ENCODE results near the gene ACR.
A peak's percentile ranks its signal among the peaks of the same experiment; 100 is the strongest.
"Not testable (repeated sequence)": the region's sequence is repeated elsewhere in the genome, so short reads cannot be mapped to it uniquely, and the experiment has no call there.

The ACR gene

GRCh38 chr22:50738649-50739227, 734 bp downstream of the ACR start:
- no peaks in the 10 kb centered on the region for H3K9me3 ChIP-seq (ENCODE audit: control insufficient read depth, insufficient read depth, low read length)
- peaks cover 62% of the 10 kb centered on the region for H3K27me3 ChIP-seq (ENCODE audit: control insufficient read depth, insufficient read depth, low read length)
- no peak overlapping the region for H3K9ac ChIP-seq (ENCODE audit: low read depth, low read length)
- no peak overlapping the region for H3K4me3 ChIP-seq (ENCODE audit: low read depth, low read length)
- no peak overlapping the region for H3K27ac ChIP-seq (ENCODE audit: low read depth, low read length)
- H3K36me3 ChIP-seq (ENCODE audit: control insufficient read depth, insufficient read depth, low read length), result no peaks in the 10 kb centered on the region
- H3K4me1 ChIP-seq (ENCODE audit: control insufficient read depth, insufficient read depth, low read length), result no peaks in the 10 kb centered on the region

GRCh38 chr22:50739279-50739691, 1.3 kb downstream of the ACR start:
- Histone ChIP-seq H3K9ac (ENCODE audit: low read depth, low read length) (no peak overlapping the region), H3K27me3 (ENCODE audit: control insufficient read depth, insufficient read depth, low read length) (peaks cover 57% of the 10 kb centered on the region), H3K27ac (ENCODE audit: low read depth, low read length) (no peak overlapping the region), H3K4me1 (ENCODE audit: control insufficient read depth, insufficient read depth, low read length) (no peaks in the 10 kb centered on the region), H3K9me3 (ENCODE audit: control insufficient read depth, insufficient read depth, low read length) (no peaks in the 10 kb centered on the region), H3K36me3 (ENCODE audit: control insufficient read depth, insufficient read depth, low read length) (no peaks in the 10 kb centered on the region), H3K4me3 (ENCODE audit: low read depth, low read length) (no peak overlapping the region)

- no peak overlapping the region for H3K9ac ChIP-seq (ENCODE audit: low read depth, low read length)
- H3K27me3 ChIP-seq (ENCODE audit: control insufficient read depth, insufficient read depth, low read length), result peaks cover 52% of the 10 kb centered on the region
- no peaks in the 10 kb centered on the region for H3K36me3 ChIP-seq (ENCODE audit: control insufficient read depth, insufficient read depth, low read length)
- H3K27ac ChIP-seq (ENCODE audit: low read depth, low read length), result no peak overlapping the region
- no peak overlapping the region for H3K4me3 ChIP-seq (ENCODE audit: low read depth, low read length)
- H3K4me1 ChIP-seq (ENCODE audit: control insufficient read depth, insufficient read depth, low read length), result no peaks in the 10 kb centered on the region
- no peaks in the 10 kb centered on the region for H3K9me3 ChIP-seq (ENCODE audit: control insufficient read depth, insufficient read depth, low read length)
Observed at GRCh38 chr22:50739894-50740293, 1.9 kb downstream of the ACR start.

- peaks cover 44% of the 10 kb centered on the region for H3K27me3 ChIP-seq (ENCODE audit: control insufficient read depth, insufficient read depth, low read length)
- not testable (repeated sequence) for H3K36me3 ChIP-seq (ENCODE audit: control insufficient read depth, insufficient read depth, low read length); H3K4me3 ChIP-seq (ENCODE audit: low read depth, low read length); H3K9ac ChIP-seq (ENCODE audit: low read depth, low read length); H3K4me1 ChIP-seq (ENCODE audit: control insufficient read depth, insufficient read depth, low read length); H3K9me3 ChIP-seq (ENCODE audit: control insufficient read depth, insufficient read depth, low read length); H3K27ac ChIP-seq (ENCODE audit: low read depth, low read length)
Observed at GRCh38 chr22:50740714-50741113, 2.7 kb downstream of the ACR start.

- not testable (repeated sequence) for H3K4me3 ChIP-seq (ENCODE audit: low read depth, low read length); H3K4me1 ChIP-seq (ENCODE audit: control insufficient read depth, insufficient read depth, low read length); H3K9me3 ChIP-seq (ENCODE audit: control insufficient read depth, insufficient read depth, low read length); H3K27ac ChIP-seq (ENCODE audit: low read depth, low read length); H3K36me3 ChIP-seq (ENCODE audit: control insufficient read depth, insufficient read depth, low read length); H3K9ac ChIP-seq (ENCODE audit: low read depth, low read length)
- H3K27me3 ChIP-seq (ENCODE audit: control insufficient read depth, insufficient read depth, low read length), result peaks cover 16% of the 10 kb centered on the region
Observed at GRCh38 chr22:50744424-50744823, 6.4 kb downstream of the ACR start.

- H3K27ac ChIP-seq (ENCODE audit: low read depth, low read length); H3K9me3 ChIP-seq (ENCODE audit: control insufficient read depth, insufficient read depth, low read length); H3K36me3 ChIP-seq (ENCODE audit: control insufficient read depth, insufficient read depth, low read length); H3K9ac ChIP-seq (ENCODE audit: low read depth, low read length); H3K4me3 ChIP-seq (ENCODE audit: low read depth, low read length); H3K4me1 ChIP-seq (ENCODE audit: control insufficient read depth, insufficient read depth, low read length): not testable (repeated sequence)
- H3K27me3 ChIP-seq (ENCODE audit: control insufficient read depth, insufficient read depth, low read length), result peaks cover 10% of the 10 kb centered on the region
Observed at GRCh38 chr22:50747521-50747920, 9.5 kb downstream of the ACR start.

GRCh38 chr22:50748630-50749029, 10.6 kb downstream of the ACR start:
- not testable (repeated sequence) for H3K9me3 ChIP-seq (ENCODE audit: control insufficient read depth, insufficient read depth, low read length)

GRCh38 chr22:50749302-50750074, 11.5 kb downstream of the ACR start:
- not testable (repeated sequence) for H3K4me3 ChIP-seq (ENCODE audit: low read depth, low read length); H3K27ac ChIP-seq (ENCODE audit: low read depth, low read length); H3K4me1 ChIP-seq (ENCODE audit: control insufficient read depth, insufficient read depth, low read length); H3K9me3 ChIP-seq (ENCODE audit: control insufficient read depth, insufficient read depth, low read length); H3K9ac ChIP-seq (ENCODE audit: low read depth, low read length); H3K36me3 ChIP-seq (ENCODE audit: control insufficient read depth, insufficient read depth, low read length)
- H3K27me3 ChIP-seq (ENCODE audit: control insufficient read depth, insufficient read depth, low read length), result peaks cover 13% of the 10 kb centered on the region

More at GRCh38 chr22:50748630-50749029, 10.6 kb downstream of the ACR start:
- H3K4me3 ChIP-seq (ENCODE audit: low read depth, low read length); H3K4me1 ChIP-seq (ENCODE audit: control insufficient read depth, insufficient read depth, low read length); H3K36me3 ChIP-seq (ENCODE audit: control insufficient read depth, insufficient read depth, low read length); H3K9ac ChIP-seq (ENCODE audit: low read depth, low read length); H3K27ac ChIP-seq (ENCODE audit: low read depth, low read length): not testable (repeated sequence)
- H3K27me3 ChIP-seq (ENCODE audit: control insufficient read depth, insufficient read depth, low read length), result peaks cover 10% of the 10 kb centered on the region

GRCh38 chr22:50755251-50755650, 17.2 kb downstream of the ACR start:
- H3K4me3 ChIP-seq (ENCODE audit: low read depth, low read length); H3K36me3 ChIP-seq (ENCODE audit: control insufficient read depth, insufficient read depth, low read length); H3K27ac ChIP-seq (ENCODE audit: low read depth, low read length); H3K9ac ChIP-seq (ENCODE audit: low read depth, low read length); H3K4me1 ChIP-seq (ENCODE audit: control insufficient read depth, insufficient read depth, low read length); H3K9me3 ChIP-seq (ENCODE audit: control insufficient read depth, insufficient read depth, low read length): not testable (repeated sequence)
- H3K27me3 ChIP-seq (ENCODE audit: control insufficient read depth, insufficient read depth, low read length), result peaks cover 38% of the 10 kb centered on the region

- not testable (repeated sequence) for H3K4me3 ChIP-seq (ENCODE audit: low read depth, low read length)
- peaks cover 42% of the 10 kb centered on the region for H3K27me3 ChIP-seq (ENCODE audit: control insufficient read depth, insufficient read depth, low read length)
Observed at GRCh38 chr22:50756406-50756805, 18.4 kb downstream of the ACR start.

GRCh38 chr22:50756949-50757491, 19.0 kb downstream of the ACR start:
- not testable (repeated sequence) for H3K36me3 ChIP-seq (ENCODE audit: control insufficient read depth, insufficient read depth, low read length); H3K9me3 ChIP-seq (ENCODE audit: control insufficient read depth, insufficient read depth, low read length); H3K4me1 ChIP-seq (ENCODE audit: control insufficient read depth, insufficient read depth, low read length)
- peak overlapping the region; percentile 73 for H3K4me3 ChIP-seq (ENCODE audit: low read depth, low read length)
- H3K27ac ChIP-seq (ENCODE audit: low read depth, low read length), result peak overlapping the region; percentile 55
- H3K9ac ChIP-seq (ENCODE audit: low read depth, low read length), result peak overlapping the region; percentile 63; the same call in 1 of the 2 replicates
- H3K27me3 ChIP-seq (ENCODE audit: control insufficient read depth, insufficient read depth, low read length), result peaks cover 42% of the 10 kb centered on the region

More at GRCh38 chr22:50756406-50756805, 18.4 kb downstream of the ACR start:
- not testable (repeated sequence) for H3K36me3 ChIP-seq (ENCODE audit: control insufficient read depth, insufficient read depth, low read length); H3K9ac ChIP-seq (ENCODE audit: low read depth, low read length); H3K4me1 ChIP-seq (ENCODE audit: control insufficient read depth, insufficient read depth, low read length); H3K27ac ChIP-seq (ENCODE audit: low read depth, low read length); H3K9me3 ChIP-seq (ENCODE audit: control insufficient read depth, insufficient read depth, low read length)

All from HUES48 (cell line).